ENCODE measurements around the gene PPP2R5D. TPM values are rescaled to one million over a fixed set of nuclear protein-coding genes. Genes with fewer than 3 reads are reported as not detected.
A peak's percentile ranks its signal among the peaks of the same experiment; 100 is the strongest.
"Not testable (repeated sequence)": the region's sequence is repeated elsewhere in the genome, so short reads cannot be mapped to it uniquely, and the experiment has no call there.

Gene PPP2R5D
- polyA plus RNA-seq, 2 of the 4 experiments (the other 2 are of a cell fraction), result 26.5 to 34.6 TPM

- TF ChIP-seq NPAS2 (CRISPR knock-in tag; IDR thresholded peaks at IDR 0.05; ENCODE audit: borderline replicate concordance), result no peak
- no peak for TF ChIP-seq CBX8 (IDR thresholded peaks at IDR 0.05)
These were observed 9.1 kb downstream of the PPP2R5D start (continued) for GRCh38 chr6:42993445-42993844.

DNA sequence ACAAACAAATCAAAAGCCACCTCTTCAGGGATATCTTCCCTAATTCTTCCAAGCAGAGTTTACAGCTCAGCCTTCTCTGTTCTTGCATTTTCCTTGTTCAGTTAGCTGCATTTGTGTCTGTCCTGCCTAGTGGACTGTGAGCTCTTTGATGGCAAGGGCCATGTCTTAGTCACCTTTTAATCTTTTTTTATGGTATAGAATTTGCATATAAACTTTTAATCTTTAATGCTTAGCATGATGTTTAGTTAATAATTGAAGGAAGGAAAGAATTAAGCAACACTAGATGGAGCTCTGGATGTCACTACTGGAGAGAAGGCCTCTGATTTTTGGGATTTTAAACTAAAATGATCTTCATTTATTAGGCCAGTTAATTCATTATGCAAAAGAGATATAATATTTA, 12.1 kb downstream of the PPP2R5D start:
- no peak overlapping the region for H3K4me3 ChIP-seq
- peaks cover 7% of the 10 kb centered on the region; the same call in 2 of the 3 replicates for H3K4me1 ChIP-seq
- no peak overlapping the region for H3K27ac ChIP-seq
- ChIA-PET POLR2A (interaction anchor here (2.2 kb wide), 1 partner anchor 13 kb away, joined by 13 read pairs; the partner anchor contains the start of gene PPP2R5D), CTCF (interaction anchor here (0.9 to 1.6 kb wide), 6 partner anchors 10 to 526 kb away, joined by 3 to 7 read pairs (median 3); partner anchors contain the start of gene PPP2R5D)
- ATAC-seq (peak in 1 of 2 experiments; percentile 34; a peak in 1 of 6 replicates), FAIRE-seq (no peak), DNase-seq (ENCODE audit: low read depth in 1 of 2, low spot score in 1 of 2) (no peak)
- H3K4me2 ChIP-seq, result no peak overlapping the region
- H3K9me3 ChIP-seq, result no peaks in the 10 kb centered on the region
- TF ChIP-seq RAD21 (conservative IDR thresholded peaks at IDR 0.05 in 1 of 2, IDR thresholded peaks at IDR 0.05 in 1 of 2) (no peak), CEBPB (IDR thresholded peaks at IDR 0.05) (peak in 1 of 2 experiments; percentile 43; a peak in 1 of 4 replicates), RARB (CRISPR knock-in tag; IDR thresholded peaks at IDR 0.05) (no peak), POLR2AphosphoS2 (conservative IDR thresholded peaks at IDR 0.05; ENCODE audit: low read length) (no peak)

- ATAC-seq, result not testable (repeated sequence)
These were observed 13.8 kb downstream of the PPP2R5D start for GRCh38 chr6:42998205-42998604.

GRCh38 chr6:43001843-43002242, 17.5 kb downstream of the PPP2R5D start:
- Histone ChIP-seq H3K4me3 (no peak overlapping the region), H3K4me2 (no peak overlapping the region), H3K27ac (no peak overlapping the region), H3K9me3 (no peaks in the 10 kb centered on the region), H3K4me1 (peaks cover 2% of the 10 kb centered on the region; the same call in 1 of the 3 replicates)
- ChIA-PET CTCF (interaction anchor here (0.7 to 2.0 kb wide), 2 partner anchors 49 to 142 kb away, joined by 3 to 7 read pairs; no protein-coding TSS in a partner anchor), POLR2A (no interaction called here)
- DNase-seq (ENCODE audit: low read depth in 1 of 2, low spot score in 1 of 2) (no peak), ATAC-seq (no peak), FAIRE-seq (no peak)
- WGBS (ENCODE audit: missing lambda C conversion rate), result 94% methylated on average over 7 of the region's 8 CpGs
- TF ChIP-seq RNF2 (IDR thresholded peaks at IDR 0.05; ENCODE audit: borderline replicate concordance, low read depth) (no peak), POLR2A (IDR thresholded peaks at IDR 0.05; ENCODE audit: low read length) (no peak), RFX5 (IDR thresholded peaks at IDR 0.05) (no peak), FOXS1 (CRISPR knock-in tag; IDR thresholded peaks at IDR 0.05) (no peak), ZFP36 (IDR thresholded peaks at IDR 0.05; ENCODE audit: borderline replicate concordance, partially characterized antibody) (no peak), USF2 (IDR thresholded peaks at IDR 0.05) (no peak), RARB (CRISPR knock-in tag; IDR thresholded peaks at IDR 0.05) (no peak), PHF8 (IDR thresholded peaks at IDR 0.05; ENCODE audit: borderline replicate concordance, low read depth) (no peak), CTCF (IDR thresholded peaks at IDR 0.05) (no peak), HOXB5 (CRISPR knock-in tag; IDR thresholded peaks at IDR 0.05) (no peak)
- TF ChIP-seq, protein P1, sequence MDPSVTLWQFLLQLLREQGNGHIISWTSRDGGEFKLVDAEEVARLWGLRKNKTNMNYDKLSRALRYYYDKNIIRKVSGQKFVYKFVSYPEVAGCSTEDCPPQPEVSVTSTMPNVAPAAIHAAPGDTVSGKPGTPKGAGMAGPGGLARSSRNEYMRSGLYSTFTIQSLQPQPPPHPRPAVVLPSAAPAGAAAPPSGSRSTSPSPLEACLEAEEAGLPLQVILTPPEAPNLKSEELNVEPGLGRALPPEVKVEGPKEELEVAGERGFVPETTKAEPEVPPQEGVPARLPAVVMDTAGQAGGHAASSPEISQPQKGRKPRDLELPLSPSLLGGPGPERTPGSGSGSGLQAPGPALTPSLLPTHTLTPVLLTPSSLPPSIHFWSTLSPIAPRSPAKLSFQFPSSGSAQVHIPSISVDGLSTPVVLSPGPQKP (IDR thresholded peaks at IDR 0.05; ENCODE audit: low read depth, low read length), result no peak

More at GRCh38 chr6:42998205-42998604, 13.8 kb downstream of the PPP2R5D start:
- 83% methylated on average over 9 of the region's 9 CpGs for WGBS (ENCODE audit: missing lambda C conversion rate)
- not testable (repeated sequence) for H3K27ac ChIP-seq; DNase-seq (ENCODE audit: low read depth in 1 of 2, low spot score in 1 of 2); H3K9me3 ChIP-seq; H3K4me2 ChIP-seq; H3K4me3 ChIP-seq; FAIRE-seq; H3K4me1 ChIP-seq
- CTCF ChIA-PET, result interaction anchor here (1.0 kb wide), 1 partner anchor 10 kb away, joined by 5 read pairs; no protein-coding TSS in a partner anchor
- POLR2A ChIA-PET, result interaction anchor here (0.6 to 2.2 kb wide), 2 partner anchors 14 to 879 kb away, joined by 7 to 13 read pairs; partner anchors contain the start of gene PPP2R5D
